Mesenchymal stem cell (in vitro differentiated cells and primary cell): ENCODE measurements around the gene IKZF1.

ENCODE experiments used
- DNase-seq: peaks from one replicate; pipeline ENCODE4 v3.0.0-alpha.2; 2013
- H2AFZ ChIP-seq: one replicate; pipeline ENCODE4 v1.6.1; 2013; ENCODE audit warnings: low read depth, mild to moderate bottlenecking, control low read depth, inconsistent platforms, low read length, moderate library complexity
- H2AK5ac ChIP-seq: 2 replicates; pipeline ENCODE4 v1.6.1; 2013; ENCODE audit warnings: low read length, moderate library complexity, mild to moderate bottlenecking, inconsistent platforms; ENCODE audit not compliant: severe bottlenecking
- H2BK120ac ChIP-seq: one replicate; pipeline ENCODE4 v1.6.1; 2013; ENCODE audit warnings: low read depth, mild to moderate bottlenecking, inconsistent platforms, low read length, moderate library complexity
- H2BK12ac ChIP-seq, 2 experiments: one replicate each; pipeline ENCODE4 v1.6.1; 2013; ENCODE audit warnings: inconsistent platforms in 2 of 2, low read length in 2 of 2, mild to moderate bottlenecking in 2 of 2, moderate library complexity in 2 of 2, control low read depth in 1 of 2
- H2BK15ac ChIP-seq: one replicate; pipeline ENCODE4 v1.6.1; 2013; ENCODE audit warnings: mild to moderate bottlenecking, low read depth, inconsistent platforms; ENCODE audit not compliant: poor library complexity, severe bottlenecking
- H2BK5ac ChIP-seq: 2 replicates; pipeline ENCODE4 v1.6.1; 2013; ENCODE audit warnings: low read depth, mild to moderate bottlenecking, low read length, control low read depth, inconsistent platforms; ENCODE audit not compliant: poor library complexity, severe bottlenecking
- H3K14ac ChIP-seq, 2 experiments: one replicate each; pipeline ENCODE4 v1.6.1; 2013; ENCODE audit warnings: inconsistent platforms in 2 of 2, low read length in 2 of 2, control low read depth in 1 of 2, mild to moderate bottlenecking in 1 of 2, moderate library complexity in 1 of 2
- H3K18ac ChIP-seq, 2 experiments: one replicate each; pipeline ENCODE4 v1.6.1; 2013; ENCODE audit warnings: inconsistent platforms in 2 of 2, low read length in 2 of 2, control low read depth in 1 of 2, low read depth in 1 of 2, mild to moderate bottlenecking in 1 of 2
- H3K23ac ChIP-seq, 2 experiments: one replicate each; pipeline ENCODE4 v1.6.1; 2013; ENCODE audit warnings: inconsistent platforms in 2 of 2, low read length in 2 of 2, mild to moderate bottlenecking in 2 of 2, moderate library complexity in 2 of 2, control low read depth in 1 of 2
- H3K27ac ChIP-seq: 2 replicates; pipeline ENCODE4 v1.5.1; 2013; ENCODE audit warnings: mild to moderate bottlenecking, moderate library complexity, low read length, control low read depth, inconsistent platforms; ENCODE audit not compliant: poor library complexity, severe bottlenecking
- H3K27me3 ChIP-seq, 2 experiments: 2 replicates each; pipeline versions ENCODE4 v1.6.1 to v1.7.0; 2013; ENCODE audit warnings: low read length in 2 of 2, mild to moderate bottlenecking in 2 of 2, moderate library complexity in 2 of 2, control low read depth in 1 of 2, inconsistent platforms in 1 of 2; ENCODE audit not compliant: control insufficient read depth in 1 of 2, insufficient read depth in 1 of 2
- H3K36me3 ChIP-seq, 2 experiments: 2 replicates each; pipeline versions ENCODE4 v1.6.1 to v1.7.0; 2013; ENCODE audit warnings: low read length in 2 of 2, control low read depth in 1 of 2, inconsistent platforms in 1 of 2, low read depth in 1 of 2, mild to moderate bottlenecking in 1 of 2; ENCODE audit not compliant: insufficient read depth in 2 of 2, control insufficient read depth in 1 of 2
- H3K4ac ChIP-seq, 2 experiments: one replicate each; pipeline ENCODE4 v1.6.1; 2013; ENCODE audit warnings: inconsistent platforms in 2 of 2, low read length in 2 of 2, mild to moderate bottlenecking in 2 of 2, moderate library complexity in 2 of 2, control low read depth in 1 of 2, low read depth in 1 of 2
- H3K4me1 ChIP-seq: 2 replicates; pipeline ENCODE4 v1.6.1; 2013; ENCODE audit warnings: low read depth, low read length, control low read depth; ENCODE audit not compliant: control insufficient read depth, insufficient read depth
- H3K4me2 ChIP-seq: 2 replicates; pipeline ENCODE4 v1.6.1; 2013; ENCODE audit warnings: low read length, mild to moderate bottlenecking, inconsistent platforms; ENCODE audit not compliant: poor library complexity, severe bottlenecking
- H3K4me3 ChIP-seq, 2 experiments: 2 replicates each; pipeline versions ENCODE4 v1.5.1 to v1.7.0; 2013; ENCODE audit warnings: low read length in 2 of 2, mild to moderate bottlenecking in 2 of 2, control low read depth in 1 of 2, low read depth in 1 of 2; ENCODE audit not compliant: insufficient read depth in 1 of 2
- H3K79me1 ChIP-seq: replicated peaks from 2 replicates; pipeline ENCODE4 v1.6.1; 2013; ENCODE audit warnings: mild to moderate bottlenecking, control low read depth, low read length, inconsistent platforms; ENCODE audit not compliant: poor library complexity, severe bottlenecking
- H3K9ac ChIP-seq: 2 replicates; pipeline ENCODE4 v1.7.0; 2013; ENCODE audit warnings: mild to moderate bottlenecking, low read length, moderate library complexity
- H3K9me3 ChIP-seq: 2 replicates; pipeline ENCODE4 v1.7.0; 2013; ENCODE audit warnings: mild to moderate bottlenecking, low read length; ENCODE audit not compliant: control insufficient read depth
- H4K8ac ChIP-seq: one replicate; pipeline ENCODE4 v1.6.1; 2013; ENCODE audit warnings: inconsistent platforms, mild to moderate bottlenecking, low read length, moderate library complexity
- H4K91ac ChIP-seq: one replicate; pipeline ENCODE4 v1.6.1; 2013; ENCODE audit warnings: mild to moderate bottlenecking, low read length, inconsistent platforms
- WGBS: methylation state at CpG from one replicate; pipeline ENCODE4 v1.1.7; 2013; ENCODE audit warnings: mixed read lengths; 5-methylcytosine and 5-hydroxymethylcytosine counted together

Gene IKZF1

DNA sequence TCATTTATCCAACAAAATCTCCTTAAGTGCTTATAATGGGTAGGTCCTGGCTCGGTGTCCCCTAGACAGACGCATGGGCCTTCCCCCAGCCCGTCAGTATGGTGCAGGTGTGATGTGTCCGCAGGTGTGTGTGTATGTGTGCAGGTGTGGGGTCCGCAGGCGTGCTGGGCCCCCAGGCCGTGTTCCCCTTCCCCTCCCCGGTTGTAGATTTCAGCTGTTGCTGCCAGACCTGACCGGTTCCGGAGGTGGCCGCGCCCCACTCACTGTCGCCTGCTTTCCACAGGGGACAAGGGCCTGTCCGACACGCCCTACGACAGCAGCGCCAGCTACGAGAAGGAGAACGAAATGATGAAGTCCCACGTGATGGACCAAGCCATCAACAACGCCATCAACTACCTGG, 95.1 kb downstream of the IKZF1 start:
- Histone ChIP-seq H4K8ac (no peak overlapping the region), H2AFZ (no peak overlapping the region), H3K4ac (no peak overlapping the region), H3K18ac (no peak overlapping the region), H3K23ac (no peak overlapping the region), H3K4me2 (no peak overlapping the region), H2BK120ac (no peak overlapping the region), H2BK15ac (no peak overlapping the region), H2BK5ac (no peak overlapping the region), H2BK12ac (no peak overlapping the region), H3K4me1 (no peaks in the 10 kb centered on the region), H3K27ac (no peak overlapping the region), H3K79me1 (no peaks in the 10 kb centered on the region), H4K91ac (no peak overlapping the region), H3K9ac (no peak overlapping the region), H3K14ac (no peak overlapping the region), H3K36me3 (no peaks in the 10 kb centered on the region), H3K9me3 (no peaks in the 10 kb centered on the region), H3K4me3 (no peak overlapping the region), H3K27me3 (peaks cover 0 to 68% of the 10 kb centered on the region in 2 experiments), H2AK5ac (no peak overlapping the region)
- DNase-seq: no peak
- WGBS: 93% methylated on average over 21 of the region's 21 CpGs

DNA sequence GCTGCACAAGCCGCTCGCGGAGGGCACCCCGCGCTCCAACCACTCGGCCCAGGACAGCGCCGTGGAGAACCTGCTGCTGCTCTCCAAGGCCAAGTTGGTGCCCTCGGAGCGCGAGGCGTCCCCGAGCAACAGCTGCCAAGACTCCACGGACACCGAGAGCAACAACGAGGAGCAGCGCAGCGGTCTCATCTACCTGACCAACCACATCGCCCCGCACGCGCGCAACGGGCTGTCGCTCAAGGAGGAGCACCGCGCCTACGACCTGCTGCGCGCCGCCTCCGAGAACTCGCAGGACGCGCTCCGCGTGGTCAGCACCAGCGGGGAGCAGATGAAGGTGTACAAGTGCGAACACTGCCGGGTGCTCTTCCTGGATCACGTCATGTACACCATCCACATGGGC, 95.6 kb downstream of the IKZF1 start:
- Histone ChIP-seq H3K79me1 (no peaks in the 10 kb centered on the region), H2BK15ac (no peak overlapping the region), H3K18ac (no peak overlapping the region), H3K4me2 (no peak overlapping the region), H3K4me3 (no peak overlapping the region), H2BK120ac (no peak overlapping the region), H3K23ac (no peak overlapping the region), H4K91ac (peak overlapping the region; percentile 15), H3K9ac (no peak overlapping the region), H3K4ac (no peak overlapping the region), H3K36me3 (no peaks in the 10 kb centered on the region), H3K9me3 (no peaks in the 10 kb centered on the region), H4K8ac (no peak overlapping the region), H3K14ac (peak overlapping the region in 1 of 2 experiments; percentile 18), H3K27ac (no peak overlapping the region), H2BK5ac (no peak overlapping the region), H3K27me3 (peaks cover 0 to 71% of the 10 kb centered on the region in 2 experiments), H2AFZ (no peak overlapping the region), H2AK5ac (no peak overlapping the region), H2BK12ac (no peak overlapping the region), H3K4me1 (no peaks in the 10 kb centered on the region)
- no peak for DNase-seq
- WGBS: 97% methylated on average over 41 of the region's 41 CpGs

DNA sequence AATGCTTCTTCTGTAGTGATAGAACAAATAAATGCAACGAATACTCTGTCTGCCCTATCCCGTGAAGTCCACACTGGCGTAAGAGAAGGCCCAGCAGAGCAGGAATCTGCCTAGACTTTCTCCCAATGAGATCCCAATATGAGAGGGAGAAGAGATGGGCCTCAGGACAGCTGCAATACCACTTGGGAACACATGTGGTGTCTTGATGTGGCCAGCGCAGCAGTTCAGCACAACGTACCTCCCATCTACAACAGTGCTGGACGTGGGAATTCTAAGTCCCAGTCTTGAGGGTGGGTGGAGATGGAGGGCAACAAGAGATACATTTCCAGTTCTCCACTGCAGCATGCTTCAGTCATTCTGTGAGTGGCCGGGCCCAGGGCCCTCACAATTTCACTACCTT, 99.9 kb downstream of the IKZF1 start:
- no peak overlapping the region for H3K14ac ChIP-seq
- no peak overlapping the region for H2AK5ac ChIP-seq
- H3K4ac ChIP-seq: no peak overlapping the region
- no peak overlapping the region for H2AFZ ChIP-seq
- no peak overlapping the region for H3K9ac ChIP-seq
- no peak overlapping the region for H2BK12ac ChIP-seq
- H3K27me3 ChIP-seq: peaks cover 16 to 85% of the 10 kb centered on the region in 2 experiments
- no peak overlapping the region for H3K27ac ChIP-seq
- H3K36me3 ChIP-seq: no peaks in the 10 kb centered on the region
- H3K23ac ChIP-seq: no peak overlapping the region
- no peak overlapping the region for H2BK5ac ChIP-seq
- no peaks in the 10 kb centered on the region for H3K79me1 ChIP-seq
- no peak overlapping the region for H2BK120ac ChIP-seq
- no peak overlapping the region for H4K91ac ChIP-seq
- WGBS: 75% methylated on average over 7 of the region's 7 CpGs
- H2BK15ac ChIP-seq: no peak overlapping the region
- no peak for DNase-seq
- no peaks in the 10 kb centered on the region for H3K4me1 ChIP-seq
- H3K9me3 ChIP-seq: no peaks in the 10 kb centered on the region
- no peak overlapping the region for H3K4me3 ChIP-seq
- H4K8ac ChIP-seq: no peak overlapping the region
- no peak overlapping the region for H3K4me2 ChIP-seq
- no peak overlapping the region for H3K18ac ChIP-seq

DNA sequence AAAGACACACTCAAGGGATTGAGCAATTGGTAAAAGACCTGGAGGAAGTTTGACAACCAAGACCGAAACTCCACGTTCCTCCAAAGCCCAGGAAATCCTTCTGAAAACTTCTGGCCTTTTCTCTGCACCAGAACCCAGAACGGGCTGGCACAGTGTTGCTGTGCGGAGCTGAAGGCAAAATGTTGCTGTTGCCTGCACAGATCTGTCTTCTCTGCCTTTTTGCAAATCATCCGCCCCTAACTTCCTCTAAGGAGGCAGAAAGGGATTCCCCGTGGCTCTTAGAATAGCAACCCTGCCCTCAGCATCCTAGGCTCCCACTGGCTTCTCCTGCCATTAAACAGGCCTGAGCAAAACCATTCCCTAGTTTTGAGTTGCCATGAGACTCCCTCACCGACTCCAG, 100.7 kb downstream of the IKZF1 start:
- Histone ChIP-seq H2BK15ac (no peak overlapping the region), H2AFZ (no peak overlapping the region), H3K23ac (no peak overlapping the region), H3K9ac (no peak overlapping the region), H3K27me3 (peaks cover 16 to 77% of the 10 kb centered on the region in 2 experiments), H4K8ac (no peak overlapping the region), H2AK5ac (no peak overlapping the region), H3K79me1 (no peaks in the 10 kb centered on the region), H2BK5ac (no peak overlapping the region), H2BK120ac (no peak overlapping the region), H3K4me2 (no peak overlapping the region), H3K14ac (no peak overlapping the region), H4K91ac (no peak overlapping the region), H3K9me3 (no peaks in the 10 kb centered on the region), H3K27ac (no peak overlapping the region), H2BK12ac (no peak overlapping the region), H3K4me1 (no peaks in the 10 kb centered on the region), H3K4me3 (no peak overlapping the region), H3K4ac (no peak overlapping the region), H3K36me3 (no peaks in the 10 kb centered on the region), H3K18ac (no peak overlapping the region)
- no peak for DNase-seq
- 80% methylated on average over 7 of the region's 7 CpGs for WGBS
